Sigmoid colon (tissue), 7 donors: Measurements from ENCODE around the gene ZC3H11A. TPM values are rescaled to one million over a fixed set of nuclear protein-coding genes. Genes with fewer than 3 reads are reported as not detected.
"Not testable (repeated sequence)": the region's sequence is repeated elsewhere in the genome, so short reads cannot be mapped to it uniquely, and the experiment has no call there.

Experiments
- DNase-seq: peaks from one replicate; pipeline ENCODE4 v3.0.0-alpha.2; 2019
- H3K27ac ChIP-seq, 4 donors: fragments of 200-600 bp; sonication (generic); one replicate each; pipeline ENCODE4 v1.5.1; 2016 to 2019; ENCODE audit warnings: mild to moderate bottlenecking in 1 of 4
- H3K27me3 ChIP-seq, 3 donors: fragments of 200-600 bp; sonication (generic); one replicate each; pipeline ENCODE4 v1.5.1; 2019; ENCODE audit warnings: mild to moderate bottlenecking in 1 of 3
- H3K36me3 ChIP-seq, 4 donors: fragments of 200-600 bp; sonication (generic); one replicate each; pipeline ENCODE4 v1.5.1; 2016 to 2019
- H3K4me1 ChIP-seq, 4 donors: fragments of 200-600 bp; sonication (generic); one replicate each; pipeline ENCODE4 v1.5.1; 2017 to 2019
- H3K4me3 ChIP-seq, 4 donors: fragments of 200-600 bp; sonication (generic); one replicate each; pipeline ENCODE4 v1.5.1; 2017 to 2019; ENCODE audit warnings: mild to moderate bottlenecking in 2 of 4, moderate library complexity in 1 of 4
- H3K9me3 ChIP-seq, 4 donors: fragments of 200-600 bp in 3 of 4; sonication (generic) in 3 of 4; one replicate each; pipeline versions ENCODE4 v1.5.1 to v1.6.1; 2013 to 2019
- CTCF ChIP-seq, 4 experiments: fragments of 450-650 bp in 3 of 4; fragments of 200-600 bp in 1 of 4; IDR thresholded peaks; one replicate each; pipeline ENCODE4 v1.5.1; 2016 to 2019; ENCODE audit warnings: antibody characterized with exemption in 4 of 4, mild to moderate bottlenecking in 3 of 4, moderate library complexity in 2 of 4
- EP300 ChIP-seq, 4 donors: sonication (generic); formaldehyde crosslinking; IDR thresholded peaks; one replicate each; pipeline ENCODE4 v1.6.1; 2017; ENCODE audit warnings: antibody characterized with exemption in 4 of 4
- POLR2A ChIP-seq, 2 donors: fragments of 450-650 bp; IDR thresholded peaks; one replicate each; pipeline ENCODE4 v1.6.1; 2016; ENCODE audit warnings: antibody characterized with exemption in 2 of 2, mild to moderate bottlenecking in 2 of 2, moderate library complexity in 2 of 2
- POLR2AphosphoS5 ChIP-seq, 4 donors: sonication (generic); formaldehyde crosslinking; IDR thresholded peaks; one replicate each; pipeline ENCODE4 v1.6.1; 2017; ENCODE audit warnings: antibody characterized with exemption in 4 of 4
- WGBS, 2 donors: extraction: QIAGEN DNeasy Blood & Tissue Kit; methylation state at CpG; one replicate each; pipeline ENCODE4 v1.1.7; 2013; 5-methylcytosine and 5-hydroxymethylcytosine counted together
- intact Hi-C: fragments of 100-400 bp; cut with DNase I; formaldehyde crosslinking; loops from one replicate; pipeline ENCODE4 v1.15.1; 2023
- polyA plus RNA-seq, 3 donors: library from polyadenylated mRNA; stranded (reverse); fragments of 200-250 nt; gene quantifications; one replicate each; pipeline ENCODE4 v1.2.3, GENCODE V29; 2013
- total RNA-seq, 4 donors: library from RNA; depleted of rRNA; stranded (reverse); fragments of >200 nt; gene quantifications; one replicate each; pipeline ENCODE4 v1.1.0, GENCODE V29; 2016
- donor health status: healthy with polysubstance abuse.
- donor health status: Bipolar disorder and iron deficiency.
- donor health status: healthy.

Gene ZC3H11A
- total and polyA plus RNA-seq, 7 donors = 17.8 to 111 (median 84.9) TPM

- Histone ChIP-seq H3K9me3 (no peaks in the 10 kb centered on the region), H3K27me3 (no peaks in the 10 kb centered on the region), H3K36me3 (peaks cover 25 to 92% (median 55%) of the 10 kb centered on the region in 4 donors), H3K4me3 (no peak overlapping the region), H3K27ac (no peak overlapping the region), H3K4me1 (peaks cover 0 to 9% (median 3%) of the 10 kb centered on the region in 4 donors)
- no peak for TF ChIP-seq EP300 (IDR thresholded peaks at IDR 0.05)
- no peak for TF ChIP-seq POLR2AphosphoS5 (IDR thresholded peaks at IDR 0.05)
- TF ChIP-seq CTCF (IDR thresholded peaks at IDR 0.05) = no peak
- TF ChIP-seq POLR2A (IDR thresholded peaks at IDR 0.05) = no peak
- no peak for DNase-seq
- intact Hi-C loops = no loop called here
- WGBS, 2 donors = 79 to 94% methylated on average over 6 of the region's 6 CpGs
These were observed 23.0 kb downstream of the ZC3H11A start for GRCh38 chr1:203818399-203818798.

GRCh38 chr1:203823306-203823705 is 27.9 kb downstream of the ZC3H11A start:
- Histone ChIP-seq H3K36me3 (peaks cover 19 to 73% (median 38%) of the 10 kb centered on the region in 4 donors), H3K27ac (no peak overlapping the region), H3K9me3 (no peaks in the 10 kb centered on the region), H3K4me3 (no peak overlapping the region), H3K27me3 (no peaks in the 10 kb centered on the region), H3K4me1 (peaks cover 0 to 8% (median 2%) of the 10 kb centered on the region in 4 donors)
- no peak for DNase-seq
- TF ChIP-seq POLR2AphosphoS5 (IDR thresholded peaks at IDR 0.05) (no peak), EP300 (IDR thresholded peaks at IDR 0.05) (no peak), CTCF (IDR thresholded peaks at IDR 0.05) (no peak), POLR2A (IDR thresholded peaks at IDR 0.05) (no peak)
- intact Hi-C loops = no loop called here
- WGBS, 2 donors = 88 to 94% methylated on average over 1 of the region's 1 CpG

GRCh38 chr1:203826175-203826574 is 30.8 kb downstream of the ZC3H11A start:
- no peak overlapping the region for H3K27ac ChIP-seq
- WGBS, 2 donors = 79 to 91% methylated on average over 2 of the region's 2 CpGs
- TF ChIP-seq CTCF (IDR thresholded peaks at IDR 0.05) (no peak), EP300 (IDR thresholded peaks at IDR 0.05) (no peak), POLR2AphosphoS5 (IDR thresholded peaks at IDR 0.05) (no peak), POLR2A (IDR thresholded peaks at IDR 0.05) (no peak)
- H3K9me3 ChIP-seq = no peaks in the 10 kb centered on the region
- H3K27me3 ChIP-seq = no peaks in the 10 kb centered on the region
- peaks cover 0 to 8% (median 2%) of the 10 kb centered on the region in 4 donors for H3K4me1 ChIP-seq
- no peak overlapping the region for H3K4me3 ChIP-seq
- DNase-seq = no peak
- intact Hi-C loops = no loop called here
- peaks cover 14 to 73% (median 30%) of the 10 kb centered on the region in 4 donors for H3K36me3 ChIP-seq

- WGBS, 2 donors = 93 to 94% methylated on average over 5 of the region's 5 CpGs
- Histone ChIP-seq H3K27me3 (no peaks in the 10 kb centered on the region), H3K27ac (peak overlapping the region in 1 of 4 donors; percentile 46), H3K36me3 (peaks cover 25 to 73% (median 41%) of the 10 kb centered on the region in 4 donors), H3K4me1 (peaks cover 0 to 6% (median 2%) of the 10 kb centered on the region in 4 donors), H3K4me3 (no peak overlapping the region), H3K9me3 (no peaks in the 10 kb centered on the region)
- intact Hi-C loops = no loop called here
- TF ChIP-seq POLR2AphosphoS5 (IDR thresholded peaks at IDR 0.05) (no peak), CTCF (IDR thresholded peaks at IDR 0.05) (no peak), POLR2A (IDR thresholded peaks at IDR 0.05) (no peak), EP300 (IDR thresholded peaks at IDR 0.05) (no peak)
- no peak for DNase-seq
These were observed 32.6 kb downstream of the ZC3H11A start for GRCh38 chr1:203828002-203828401.

- no peaks in the 10 kb centered on the region for H3K27me3 ChIP-seq
- H3K27ac ChIP-seq = peak overlapping the region in 2 of 4 donors; percentile 28 to 46
- DNase-seq = no peak
- peaks cover 0 to 1% (median under 1%) of the 10 kb centered on the region in 4 donors for H3K4me1 ChIP-seq
- no peak for TF ChIP-seq EP300 (IDR thresholded peaks at IDR 0.05)
- 20 to 61% methylated on average over 1 of the region's 1 CpG for WGBS, 2 donors
- intact Hi-C loops = no loop called here
- H3K9me3 ChIP-seq = no peaks in the 10 kb centered on the region
- H3K36me3 ChIP-seq = peaks cover 25 to 73% (median 44%) of the 10 kb centered on the region in 4 donors
- no peak overlapping the region for H3K4me3 ChIP-seq
These were observed 33.1 kb downstream of the ZC3H11A start for GRCh38 chr1:203828503-203828902.

- H3K4me1 ChIP-seq, intact Hi-C loops, H3K9me3 ChIP-seq, H3K4me3 ChIP-seq, H3K27me3 ChIP-seq, DNase-seq: not testable (repeated sequence)
- peaks cover 28 to 80% (median 49%) of the 10 kb centered on the region in 4 donors for H3K36me3 ChIP-seq
- WGBS, 2 donors = 79 to 91% methylated on average over 5 of the region's 5 CpGs
- peak overlapping the region in 3 of 4 donors; percentile 16 to 46 (median 28) for H3K27ac ChIP-seq
These were observed 33.8 kb downstream of the ZC3H11A start for GRCh38 chr1:203829247-203829646.
